OCI-LY7 (cell line): ENCODE data around the gene IFNA2. TPM values are rescaled to one million over a fixed set of nuclear protein-coding genes. Genes with fewer than 3 reads are reported as not detected.

ENCODE experiments used
- BruUV-seq: library from RNA; stranded (reverse); fragments of 400-500 nt; replicated peaks from 2 replicates; lab custom pipeline; 2021; lab: Mats Ljungman, UMichigan
- CTCF ChIA-PET: fragments of 300-600 bp; sonication (Branson Sonifier 250); formaldehyde crosslinking; loops from one replicate; lab custom pipeline; 2022; ENCODE audit warnings: antibody characterized with exemption; ENCODE audit not compliant: unreplicated experiment; lab: Charles Lee
- POLR2A ChIA-PET: fragments of 300-600 bp; sonication (Branson Sonifier 250); formaldehyde crosslinking; loops from one replicate; lab custom pipeline; 2022; ENCODE audit warnings: antibody characterized with exemption; lab: Charles Lee
- DNase-seq: peaks from one replicate; pipeline ENCODE4 v3.0.0-alpha.2; 2015; ENCODE audit warnings: low spot score
- H2AFZ ChIP-seq: fragments of 200-600 bp; sonication (generic), shearing (Covaris generic); 2 replicates; pipeline ENCODE4 v1.6.1; 2014; ENCODE audit warnings: mild to moderate bottlenecking, antibody characterized with exemption, low read length, moderate library complexity
- H3K27ac ChIP-seq: fragments of 200-600 bp; sonication (generic); 2 replicates; pipeline ENCODE4 v1.5.1; 2014; ENCODE audit warnings: mixed run types, low read depth, mild to moderate bottlenecking, moderate library complexity, low read length, inconsistent platforms; ENCODE audit not compliant: poor library complexity, severe bottlenecking
- H3K36me3 ChIP-seq: fragments of 200-600 bp; sonication (generic); 2 replicates; pipeline ENCODE4 v1.6.1; 2014; ENCODE audit warnings: mild to moderate bottlenecking, antibody characterized with exemption, low read length, moderate library complexity, mixed read lengths; ENCODE audit not compliant: insufficient read depth
- H3K4me1 ChIP-seq: fragments of 200-600 bp; sonication (generic); 2 replicates; pipeline ENCODE4 v1.5.1; 2014; ENCODE audit warnings: mild to moderate bottlenecking, low read length; ENCODE audit not compliant: insufficient read depth, poor library complexity, severe bottlenecking
- H3K4me2 ChIP-seq: fragments of 200-600 bp; sonication (generic); 2 replicates; pipeline ENCODE4 v1.6.1; 2014; ENCODE audit warnings: mild to moderate bottlenecking, low read length
- H3K4me3 ChIP-seq: fragments of 200-600 bp; sonication (generic); 2 replicates; pipeline ENCODE4 v1.5.1; 2014; ENCODE audit warnings: mild to moderate bottlenecking, low read depth, low read length; ENCODE audit not compliant: poor library complexity, severe bottlenecking
- H3K79me2 ChIP-seq: fragments of 200-600 bp; sonication (generic); 2 replicates; pipeline ENCODE4 v1.6.1; 2016; ENCODE audit warnings: low read depth, mild to moderate bottlenecking, low read length, moderate library complexity, mixed read lengths; ENCODE audit not compliant: insufficient read depth
- H3K9me2 ChIP-seq: fragments of 200-600 bp; sonication (generic); 2 replicates; pipeline ENCODE4 v1.6.1; 2016; ENCODE audit warnings: mild to moderate bottlenecking, low read length, mixed read lengths; ENCODE audit not compliant: insufficient read depth
- H3K9me3 ChIP-seq: fragments of 200-600 bp; sonication (generic); 2 replicates; pipeline ENCODE4 v1.6.1; 2014; ENCODE audit warnings: mild to moderate bottlenecking, mixed run types, low read length, mixed read lengths
- H4K20me1 ChIP-seq: fragments of 200-600 bp; sonication (generic); 2 replicates; pipeline ENCODE4 v1.6.1; 2014; ENCODE audit warnings: mild to moderate bottlenecking, antibody characterized with exemption, low read length, moderate library complexity, mixed read lengths; ENCODE audit not compliant: insufficient read depth
- EZH2phosphoT487 ChIP-seq: fragments of 200-600 bp; sonication (generic); IDR thresholded peaks from 2 replicates; pipeline ENCODE4 v1.6.1; 2018; ENCODE audit warnings: low read depth, borderline replicate concordance, mild to moderate bottlenecking, mixed run types, antibody characterized with exemption, low read length, moderate library complexity, mixed read lengths
- intact Hi-C: fragments of 100-400 bp; cut with micrococcal nuclease; formaldehyde crosslinking; loops from one replicate; pipeline ENCODE4 v1.10.0; 2022; ENCODE audit not compliant: unreplicated experiment
- total RNA-seq, 2 experiments: library from RNA; depleted of rRNA in 1 of 2; stranded (reverse); fragments of >200 nt in 1 of 2; shearing (Covaris generic) in 1 of 2; gene quantifications; 2 replicates each; pipeline ENCODE4 v1.2.3, GENCODE V29; 2014 to 2022
- TF ChIP-seq, protein P1 (sequence below): fragments of 200-600 bp; sonication (generic); conservative IDR thresholded peaks from 2 replicates; pipeline ENCODE4 v1.5.1; 2014; ENCODE audit warnings: mild to moderate bottlenecking, antibody characterized with exemption, low read length, moderate library complexity, mixed read lengths

The IFNA2 gene
- total RNA-seq, 2 experiments from 2014 or later = not detected

DNA sequence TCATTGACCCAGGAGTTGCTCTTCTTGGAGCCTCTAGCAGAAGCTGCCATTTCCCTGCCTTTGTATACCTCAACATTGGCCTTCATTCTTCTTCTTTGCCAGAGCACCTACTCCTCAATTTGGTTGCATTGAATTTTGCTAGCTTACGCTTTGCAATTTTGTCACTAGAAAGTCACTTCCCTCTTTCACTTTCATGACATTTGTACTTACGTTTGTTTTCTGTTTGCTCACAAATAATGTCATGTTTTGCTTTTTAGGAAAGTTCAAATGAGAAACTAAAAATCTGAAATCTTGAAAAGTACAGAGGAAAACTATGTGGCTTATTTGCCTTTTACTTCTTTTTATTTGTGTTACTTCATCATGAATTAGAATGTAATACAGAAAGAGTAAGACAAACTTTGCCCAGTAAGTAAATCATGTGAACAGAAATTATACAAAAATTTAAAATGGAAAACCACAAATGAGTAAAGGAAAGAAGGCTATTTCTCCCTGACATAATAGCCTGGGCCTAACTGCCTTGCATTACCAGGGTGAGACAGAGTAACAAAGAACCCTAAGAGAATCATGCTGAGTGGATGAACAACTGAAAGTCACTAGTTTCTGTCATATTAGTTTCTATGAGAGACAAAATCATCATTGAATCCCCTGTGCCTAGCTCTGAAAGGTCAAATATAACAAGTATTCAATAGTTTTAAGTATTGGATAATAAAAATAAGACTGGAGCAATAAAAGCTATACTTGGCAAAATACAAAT is 47.7 kb upstream of the IFNA2 start:
- TF ChIP-seq, protein P1, sequence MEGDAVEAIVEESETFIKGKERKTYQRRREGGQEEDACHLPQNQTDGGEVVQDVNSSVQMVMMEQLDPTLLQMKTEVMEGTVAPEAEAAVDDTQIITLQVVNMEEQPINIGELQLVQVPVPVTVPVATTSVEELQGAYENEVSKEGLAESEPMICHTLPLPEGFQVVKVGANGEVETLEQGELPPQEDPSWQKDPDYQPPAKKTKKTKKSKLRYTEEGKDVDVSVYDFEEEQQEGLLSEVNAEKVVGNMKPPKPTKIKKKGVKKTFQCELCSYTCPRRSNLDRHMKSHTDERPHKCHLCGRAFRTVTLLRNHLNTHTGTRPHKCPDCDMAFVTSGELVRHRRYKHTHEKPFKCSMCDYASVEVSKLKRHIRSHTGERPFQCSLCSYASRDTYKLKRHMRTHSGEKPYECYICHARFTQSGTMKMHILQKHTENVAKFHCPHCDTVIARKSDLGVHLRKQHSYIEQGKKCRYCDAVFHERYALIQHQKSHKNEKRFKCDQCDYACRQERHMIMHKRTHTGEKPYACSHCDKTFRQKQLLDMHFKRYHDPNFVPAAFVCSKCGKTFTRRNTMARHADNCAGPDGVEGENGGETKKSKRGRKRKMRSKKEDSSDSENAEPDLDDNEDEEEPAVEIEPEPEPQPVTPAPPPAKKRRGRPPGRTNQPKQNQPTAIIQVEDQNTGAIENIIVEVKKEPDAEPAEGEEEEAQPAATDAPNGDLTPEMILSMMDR = no peak
- no peak for TF ChIP-seq EZH2phosphoT487
- BruUV-seq = no TSS peak
- Histone ChIP-seq H3K4me2 (no peak overlapping the region), H3K4me3 (no peak overlapping the region), H3K36me3 (no peaks in the 10 kb centered on the region), H2AFZ (no peak overlapping the region), H3K27ac (no peak overlapping the region), H3K9me3 (no peaks in the 10 kb centered on the region), H3K4me1 (no peaks in the 10 kb centered on the region), H3K9me2 (no peaks in the 10 kb centered on the region), H3K79me2 (no peaks in the 10 kb centered on the region), H4K20me1 (no peaks in the 10 kb centered on the region; the same call in 1 of the 2 replicates)
- ChIA-PET CTCF (no interaction called here), POLR2A (interaction anchor here (0.6 kb wide), 1 partner anchor 818 kb away, joined by 3 read pairs; no protein-coding TSS in a partner anchor)
- DNase-seq = no peak
- intact Hi-C loops = no loop called here

DNA sequence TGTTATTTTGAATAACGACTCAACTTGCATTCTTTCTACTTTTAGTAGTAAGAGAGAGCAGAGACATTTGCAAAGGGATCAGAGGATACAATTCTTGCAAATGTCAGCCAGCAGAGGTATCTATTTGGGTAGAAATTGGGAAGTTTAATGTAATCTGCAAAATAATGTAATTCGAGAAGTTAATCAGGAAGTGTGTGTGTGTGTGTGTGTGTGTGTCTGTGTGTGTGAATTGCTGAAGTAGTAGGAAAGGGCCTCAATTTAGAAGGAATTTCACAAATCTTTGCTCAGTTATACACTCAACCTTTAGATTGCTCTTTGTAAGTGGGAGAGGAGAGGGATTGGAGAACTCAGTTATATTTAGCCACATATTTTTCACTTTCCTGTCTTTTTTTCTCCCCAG is 44.0 kb upstream of the IFNA2 start:
- Histone ChIP-seq H3K9me3 (no peaks in the 10 kb centered on the region), H3K4me2 (no peak overlapping the region), H4K20me1 (no peaks in the 10 kb centered on the region; the same call in 1 of the 2 replicates), H3K27ac (no peak overlapping the region), H3K9me2 (no peaks in the 10 kb centered on the region), H3K4me1 (no peaks in the 10 kb centered on the region), H3K79me2 (no peaks in the 10 kb centered on the region), H2AFZ (no peak overlapping the region), H3K4me3 (no peak overlapping the region), H3K36me3 (no peaks in the 10 kb centered on the region)
- intact Hi-C loops = no loop called here
- no TSS peak for BruUV-seq
- TF ChIP-seq EZH2phosphoT487 = no peak
- TF ChIP-seq, protein P1 = no peak
- ChIA-PET POLR2A (no interaction called here), CTCF (no interaction called here)
- no peak for DNase-seq

- Histone ChIP-seq H3K27ac (no peak overlapping the region), H3K4me1 (no peaks in the 10 kb centered on the region), H3K36me3 (no peaks in the 10 kb centered on the region), H3K9me2 (no peaks in the 10 kb centered on the region), H4K20me1 (no peaks in the 10 kb centered on the region; the same call in 1 of the 2 replicates), H2AFZ (no peak overlapping the region), H3K79me2 (no peaks in the 10 kb centered on the region), H3K4me2 (no peak overlapping the region), H3K9me3 (no peaks in the 10 kb centered on the region), H3K4me3 (no peak overlapping the region)
- intact Hi-C loops = no loop called here
- no peak for TF ChIP-seq EZH2phosphoT487
- TF ChIP-seq, protein P1 = no peak
- ChIA-PET POLR2A (no interaction called here), CTCF (no interaction called here)
- no peak for DNase-seq
- no TSS peak for BruUV-seq
Measured at GRCh38 chr9:21428235-21428634, 43.0 kb upstream of the IFNA2 start.
